HS-5 (cell line): ENCODE results near the gene VSX1.

Experiments used
- DNase-seq: peaks from one replicate; pipeline ENCODE4 v3.0.0-alpha.2; 2012; ENCODE audit warnings: low read depth

VSX1 gene

DNA sequence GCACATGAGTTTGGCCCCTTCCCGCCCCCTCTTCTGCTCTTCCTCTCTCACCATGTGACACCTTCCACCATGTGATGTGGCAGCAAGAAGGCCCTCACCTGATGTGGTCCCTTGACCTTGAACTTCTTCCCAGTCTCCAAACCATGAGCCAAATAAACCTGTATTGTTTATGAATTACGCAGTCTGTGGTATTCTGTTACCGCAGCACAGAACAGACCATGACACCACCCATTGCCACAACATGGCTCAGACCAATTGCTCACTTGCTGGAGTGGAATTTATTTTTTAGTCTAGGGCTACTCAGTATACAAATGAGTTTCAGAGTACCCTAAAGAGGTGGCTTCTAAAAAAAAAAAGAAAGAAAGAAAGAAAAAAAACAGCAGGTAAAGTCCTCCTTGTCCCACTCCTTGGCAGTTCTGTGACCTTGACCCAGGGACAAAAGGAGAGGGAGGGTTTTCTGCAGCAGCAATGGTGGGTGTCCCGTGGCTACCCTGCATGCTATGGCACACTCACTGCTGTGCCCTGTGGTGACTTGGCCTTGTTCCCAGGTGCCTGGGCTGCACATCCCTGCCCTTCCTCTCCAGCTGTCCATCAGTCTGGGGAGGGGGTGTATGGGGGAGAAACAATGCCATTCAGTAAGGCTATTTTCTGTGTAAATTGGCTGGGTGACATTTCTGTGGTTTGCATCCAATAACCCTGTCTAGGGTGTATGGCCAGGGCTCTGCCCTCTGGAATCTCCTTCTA is 5.4 kb upstream of the VSX1 start:
- DNase-seq, result no peak

DNA sequence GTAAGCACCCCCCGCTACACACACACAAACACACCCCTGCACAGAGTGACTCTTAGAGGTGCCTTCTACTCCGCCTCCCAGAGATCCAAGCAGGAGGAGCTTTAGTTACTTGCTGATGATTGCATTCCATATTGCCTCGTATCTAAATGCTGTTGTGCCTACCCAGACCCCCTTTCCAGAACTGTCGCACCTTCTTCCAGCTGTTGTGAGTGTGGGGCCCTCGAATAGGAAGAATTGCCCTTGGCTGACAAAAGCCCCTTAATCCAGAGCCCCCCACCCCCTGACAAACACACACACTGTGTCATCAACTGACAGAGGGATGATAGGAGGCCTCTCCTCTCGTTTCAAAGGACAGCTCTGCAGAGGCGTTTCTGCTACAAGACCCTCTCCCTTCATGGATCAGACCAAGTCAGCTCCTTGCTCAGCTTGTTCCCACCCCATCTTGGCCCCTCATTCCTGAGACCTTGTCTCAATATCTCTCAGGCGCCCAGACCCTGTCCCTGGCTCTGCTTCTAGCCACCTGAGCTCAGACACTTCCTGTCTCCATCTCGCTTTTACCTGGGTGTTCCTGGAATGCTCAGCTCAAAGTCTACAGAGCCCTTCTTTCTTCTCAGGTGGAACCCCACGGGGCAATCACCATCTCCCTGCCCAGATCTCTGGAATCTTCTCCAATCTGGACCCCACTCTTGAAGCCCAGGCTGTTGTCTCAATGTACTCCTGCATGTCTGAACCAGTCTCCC is 4.0 kb upstream of the VSX1 start:
- DNase-seq, result no peak

DNA sequence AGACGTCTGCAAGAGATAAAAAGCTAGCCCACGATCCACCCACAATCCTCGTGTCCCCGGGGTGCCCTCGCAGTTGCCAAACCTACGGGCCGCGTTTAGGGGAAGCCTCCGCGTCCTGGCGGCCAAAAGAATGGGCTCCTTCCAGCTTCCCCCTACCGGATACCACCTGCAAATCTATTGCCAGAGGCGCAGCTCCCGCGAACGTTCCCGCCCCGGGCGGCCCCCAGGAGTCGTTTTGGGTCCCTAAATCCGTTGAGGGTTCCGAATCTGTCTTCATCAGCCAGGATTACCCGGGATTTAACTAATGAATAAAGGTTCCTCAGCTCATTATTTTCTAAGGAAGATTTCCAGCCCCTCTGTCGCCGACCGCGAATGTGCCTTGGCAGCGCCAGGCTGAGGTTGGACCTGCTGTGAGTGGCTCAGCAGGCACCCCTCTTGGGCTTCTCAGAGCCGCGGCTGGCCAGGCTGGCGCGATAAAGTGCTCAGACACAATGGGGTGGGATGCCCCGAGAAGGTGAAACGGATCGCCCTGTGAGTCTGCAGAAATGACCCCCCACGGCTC is 2.8 kb upstream of the VSX1 start:
- DNase-seq, result no peak

DNA sequence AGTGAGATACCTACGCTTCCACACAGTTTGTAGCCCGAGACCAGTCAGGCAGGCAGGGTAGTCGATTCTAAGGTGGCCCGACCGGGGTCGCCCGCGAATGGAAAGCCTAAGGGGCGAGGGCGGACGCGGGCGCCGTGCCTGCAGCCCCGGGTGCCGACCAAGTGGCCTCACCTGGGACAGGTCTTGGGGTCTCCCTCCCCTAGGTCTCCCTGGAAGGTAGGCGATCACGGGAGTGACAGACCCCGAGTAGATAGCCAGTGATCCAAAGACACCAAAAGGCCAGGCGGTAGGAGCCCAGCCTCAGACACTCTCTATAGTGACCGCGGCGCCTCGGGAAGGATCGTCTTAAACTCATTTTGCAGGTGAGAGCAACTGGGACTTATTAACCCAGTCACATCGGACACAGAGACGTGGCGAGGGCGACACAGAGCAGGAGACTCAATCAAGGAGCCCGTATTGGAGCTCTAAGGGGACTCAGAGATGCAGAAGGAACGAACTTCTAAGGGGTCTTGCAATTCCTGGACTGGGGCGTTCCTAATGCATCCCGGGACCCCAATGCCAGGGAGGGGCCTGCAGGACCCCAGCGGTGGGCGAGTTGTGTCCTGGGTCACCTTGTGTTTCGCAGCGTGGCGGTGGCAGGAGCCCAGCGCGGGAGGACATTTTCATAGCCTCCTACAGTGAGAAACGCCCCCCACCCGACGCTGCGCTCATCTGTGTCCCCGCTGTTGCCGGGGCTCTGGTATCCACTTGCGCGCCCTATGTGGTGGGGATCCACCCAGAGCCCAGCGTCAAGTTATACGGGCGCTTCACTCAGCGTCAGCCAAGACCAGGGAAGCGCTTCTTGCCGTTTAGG is 2.1 kb upstream of the VSX1 start:
- DNase-seq, result no peak

DNA sequence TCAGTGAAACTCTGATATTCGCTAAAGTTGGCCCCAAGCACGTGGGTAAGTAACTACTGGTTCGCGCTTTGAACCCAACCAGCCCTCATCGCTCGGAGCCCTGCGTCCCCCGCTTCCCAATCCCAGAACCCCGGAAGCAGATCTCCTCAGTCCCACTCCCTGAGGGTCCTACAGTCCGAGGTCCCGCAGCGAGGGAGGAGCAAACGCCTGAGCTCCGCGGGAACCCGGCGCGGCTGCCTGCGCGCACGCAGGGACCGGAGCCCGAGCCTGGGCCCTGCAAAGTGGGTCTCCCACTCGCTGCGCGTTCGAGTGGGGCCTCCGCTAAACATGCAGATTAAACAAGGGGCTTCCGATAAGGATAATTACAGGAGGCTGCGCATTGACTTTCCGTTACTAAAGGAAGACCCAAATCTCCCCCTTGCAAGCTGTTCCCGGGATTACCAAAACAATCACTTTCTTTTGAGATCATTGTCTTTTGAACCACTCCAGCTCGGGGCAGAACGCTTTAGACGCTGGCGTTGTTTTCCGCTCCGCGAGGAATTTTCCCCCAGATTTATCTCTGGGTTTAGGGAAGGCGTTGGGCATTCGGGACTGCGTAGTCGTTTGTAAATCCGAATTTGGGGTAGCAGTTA is 1.3 kb upstream of the VSX1 start:
- no peak for DNase-seq

DNA sequence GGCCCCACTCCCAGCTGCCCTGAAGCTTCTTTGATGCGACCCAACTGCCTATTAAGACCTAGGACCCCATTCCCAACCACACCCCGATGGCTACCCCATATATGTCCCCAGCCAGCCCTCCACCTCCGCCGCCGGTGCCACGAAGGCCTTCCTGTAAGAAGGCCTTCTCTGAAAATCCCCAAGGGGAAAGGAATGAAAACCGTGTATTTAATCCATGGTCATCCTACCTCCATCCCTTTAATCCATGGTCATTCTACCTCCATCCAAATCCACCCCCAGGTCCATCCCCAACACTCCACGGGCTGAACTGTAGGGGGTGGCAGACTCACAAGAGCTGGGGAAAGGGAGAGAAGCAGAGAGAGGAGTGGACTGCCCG is 545 bp upstream of the VSX1 start:
- DNase-seq, result no peak

DNA sequence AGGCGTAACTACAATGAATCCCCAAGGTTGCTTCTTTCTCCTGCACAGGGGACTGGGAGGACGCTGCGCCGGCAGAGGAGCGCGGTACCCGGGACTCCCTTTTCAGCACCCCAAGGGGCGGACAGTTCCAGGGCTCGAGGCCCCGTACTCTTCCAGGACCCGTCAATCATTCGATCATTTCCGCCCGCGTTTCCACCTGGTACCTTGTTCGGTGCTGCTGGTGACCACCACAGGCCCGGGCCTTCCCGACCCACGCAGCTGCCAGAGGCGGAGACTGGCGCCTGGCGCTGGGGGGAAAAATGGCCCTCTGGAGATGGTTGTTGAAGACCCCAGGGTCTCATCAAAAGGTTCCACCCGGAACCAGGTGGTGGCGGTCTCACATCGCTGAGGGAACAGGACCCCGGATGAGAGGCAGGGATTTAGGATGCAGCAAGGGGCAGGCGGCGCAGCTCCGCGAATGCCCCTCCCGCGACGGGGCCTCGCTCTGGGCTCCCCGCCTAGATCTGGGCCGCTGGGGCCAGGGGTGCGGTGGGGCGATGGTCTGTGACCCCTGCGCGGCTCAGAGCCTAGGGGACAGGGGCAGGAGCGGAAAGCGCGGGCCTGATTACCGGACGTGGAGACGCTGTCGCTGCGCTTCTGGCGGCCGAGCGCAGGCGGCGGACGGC is 744 bp downstream of the VSX1 start:
- no peak for DNase-seq

DNA sequence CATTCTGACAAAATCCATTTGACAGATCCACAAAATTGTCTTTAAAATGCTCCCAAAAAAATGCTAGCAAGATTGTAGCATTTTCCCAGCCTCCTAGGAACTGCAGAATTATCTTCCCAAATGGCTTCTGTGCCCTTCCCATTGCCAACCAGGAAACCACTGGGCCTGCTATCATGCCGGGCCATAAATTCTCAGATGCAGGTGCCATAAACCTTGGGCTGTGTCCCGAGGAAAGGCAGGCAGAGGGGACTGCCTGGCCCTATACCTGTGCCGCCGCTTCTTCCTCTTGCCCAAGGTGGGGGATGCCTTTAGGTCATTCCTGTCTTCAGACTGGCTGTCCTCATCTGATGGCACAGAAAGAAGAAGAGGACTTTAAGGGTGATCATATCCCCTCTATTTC is 2.8 kb downstream of the VSX1 start:
- DNase-seq, result no peak

DNA sequence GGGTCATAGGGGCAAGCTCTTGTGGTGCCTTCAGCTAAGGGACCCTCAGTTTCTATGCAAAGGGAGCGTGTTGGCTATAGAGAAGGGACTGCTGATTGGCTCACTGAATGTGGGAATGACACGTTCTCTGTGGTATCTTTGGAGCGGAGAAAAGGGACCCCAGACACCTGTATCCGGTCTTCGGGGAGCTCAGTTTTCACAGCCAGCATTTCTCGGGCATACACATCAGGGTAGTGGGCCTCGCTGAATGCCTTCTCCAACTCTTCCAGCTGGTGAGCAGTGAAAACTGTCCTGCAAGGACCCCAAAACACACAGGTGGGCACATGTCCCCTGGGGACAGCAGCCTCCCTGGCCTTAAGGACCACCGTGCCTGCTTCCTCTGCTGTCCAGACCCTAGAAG is 3.3 kb downstream of the VSX1 start:
- DNase-seq, result no peak

DNA sequence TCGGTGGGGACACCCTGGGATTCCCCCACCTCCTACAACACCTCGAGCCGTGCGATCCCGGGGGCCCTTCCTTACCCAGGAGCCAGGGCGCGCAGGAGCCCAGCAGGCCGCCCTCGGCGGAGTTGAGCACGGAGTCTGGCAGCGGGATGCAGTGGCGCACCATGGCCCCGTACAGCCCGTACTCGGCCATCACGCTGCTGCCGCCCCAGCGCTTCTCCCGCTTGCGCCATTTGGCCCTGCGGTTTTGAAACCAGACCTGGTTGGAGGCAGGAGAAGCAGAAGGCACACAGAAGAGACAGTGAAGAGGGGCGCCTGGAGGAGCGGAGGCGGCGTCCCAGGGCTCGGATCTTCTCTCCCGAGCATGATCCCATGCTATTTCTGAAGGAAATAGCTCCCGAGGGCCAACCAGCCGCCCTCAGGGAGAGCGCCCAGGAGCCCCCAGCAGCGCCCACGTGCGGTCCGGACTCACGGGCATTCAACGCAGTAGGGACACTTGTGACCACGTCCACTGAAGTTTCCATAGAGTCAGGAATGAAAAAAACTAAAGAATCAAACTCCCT is 4.3 kb downstream of the VSX1 start:
- DNase-seq, result no peak

DNA sequence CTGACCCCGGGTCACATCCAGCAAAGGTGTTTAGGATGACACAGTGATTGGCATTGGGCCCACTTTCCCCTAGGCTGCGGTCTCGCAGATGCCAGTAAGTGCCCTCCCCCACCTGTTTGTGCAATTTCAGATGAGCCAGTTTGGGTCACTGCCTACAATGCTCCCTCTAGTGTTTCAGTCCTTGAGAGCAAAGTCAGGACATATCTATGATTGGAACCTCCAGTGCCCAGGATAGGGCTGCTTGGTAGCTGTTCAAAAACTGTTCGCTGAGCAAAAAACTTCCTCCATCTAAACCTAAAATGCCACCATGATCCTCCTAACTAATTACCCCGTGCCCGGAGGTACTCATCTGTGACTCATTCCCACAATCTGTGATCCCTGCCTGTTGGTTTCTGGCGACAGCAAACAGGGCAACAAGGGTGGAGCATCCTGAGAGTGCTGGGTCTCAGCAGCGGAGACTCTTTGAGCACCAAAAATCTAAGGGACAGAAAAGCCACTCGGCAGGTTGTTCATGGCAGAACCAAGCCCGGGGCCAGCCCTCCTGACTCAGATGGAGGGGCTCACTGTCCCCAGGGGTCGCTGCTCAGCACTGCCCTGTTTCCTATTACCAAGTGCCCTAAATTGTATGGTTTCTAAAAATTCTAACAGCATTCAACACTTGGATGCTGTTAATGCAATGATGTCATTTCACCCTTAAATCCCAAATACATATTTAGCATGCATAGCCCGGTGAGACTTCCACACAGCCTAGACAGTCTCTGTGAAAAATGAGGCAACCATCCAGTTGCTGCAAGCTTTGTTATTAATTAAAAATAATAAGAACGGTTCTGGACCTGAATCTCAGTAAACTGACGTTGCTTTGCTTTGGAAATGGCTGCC is 5.0 kb downstream of the VSX1 start:
- no peak for DNase-seq

DNA sequence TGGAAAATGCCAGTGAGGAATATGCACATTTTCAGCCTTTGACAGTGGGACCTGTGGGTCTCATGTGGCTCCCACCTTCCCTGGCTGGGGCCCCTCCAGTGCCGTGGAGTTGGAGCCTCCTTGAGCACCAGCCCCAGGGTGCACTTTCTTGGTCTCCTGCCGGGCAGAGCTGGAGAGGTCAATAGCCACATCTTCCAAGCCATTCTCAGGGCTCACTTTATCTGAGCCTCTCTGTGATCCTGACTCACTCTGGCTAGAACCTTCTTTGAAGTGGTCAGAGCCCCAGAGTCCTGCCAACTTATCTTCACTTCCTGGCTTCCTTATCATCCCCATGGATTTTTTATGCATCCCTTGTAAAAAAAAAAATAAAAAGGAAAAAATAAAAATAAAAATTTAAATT is 5.7 kb downstream of the VSX1 start:
- no peak for DNase-seq

DNA sequence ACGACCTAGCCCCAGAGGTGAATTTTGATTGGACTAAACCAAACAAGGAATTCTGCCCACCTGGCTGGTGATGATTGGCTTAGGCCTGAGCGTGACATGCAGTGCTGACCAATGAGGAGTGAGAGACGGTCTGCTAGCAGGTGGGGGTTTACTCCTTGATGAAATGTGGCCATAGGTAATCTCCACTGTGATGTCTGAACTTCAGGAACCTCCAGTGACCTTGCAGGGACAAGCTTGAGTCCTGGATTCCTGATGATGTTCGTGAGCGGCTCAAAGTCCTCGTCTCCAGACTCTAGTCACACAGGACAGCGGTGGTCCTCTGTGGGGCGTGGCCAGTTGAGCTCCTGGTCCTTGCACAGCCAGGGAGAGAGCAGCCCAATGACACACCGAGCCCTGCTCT is 8.4 kb downstream of the VSX1 start:
- DNase-seq, result no peak

DNA sequence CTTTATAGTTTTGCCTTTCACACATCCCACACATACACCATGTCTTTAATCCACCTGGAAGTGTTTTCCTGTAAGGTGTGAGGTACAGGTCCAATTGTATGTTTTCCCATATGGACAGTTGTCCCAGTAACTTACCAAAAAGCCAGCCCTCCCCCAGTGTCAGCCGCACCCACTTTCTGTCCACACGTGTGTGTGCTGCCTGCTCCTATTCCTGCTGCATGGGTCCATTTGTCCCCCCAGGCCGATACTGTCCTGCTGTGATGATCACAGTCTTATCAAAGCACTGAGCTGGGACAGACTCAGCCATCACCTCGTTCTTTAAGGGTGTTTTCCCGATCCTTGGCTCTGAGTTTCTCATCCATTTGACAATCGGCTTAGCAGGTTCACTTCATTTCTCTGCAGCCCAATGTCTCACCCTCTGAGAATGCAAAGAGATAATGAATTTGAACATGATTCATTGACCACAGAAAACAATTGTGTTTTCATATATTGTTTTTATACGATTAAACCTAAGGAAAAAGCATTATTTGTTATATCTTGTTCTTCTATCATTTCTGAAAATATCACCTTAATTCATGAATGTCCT is 9.6 kb downstream of the VSX1 start:
- DNase-seq, result no peak

DNA sequence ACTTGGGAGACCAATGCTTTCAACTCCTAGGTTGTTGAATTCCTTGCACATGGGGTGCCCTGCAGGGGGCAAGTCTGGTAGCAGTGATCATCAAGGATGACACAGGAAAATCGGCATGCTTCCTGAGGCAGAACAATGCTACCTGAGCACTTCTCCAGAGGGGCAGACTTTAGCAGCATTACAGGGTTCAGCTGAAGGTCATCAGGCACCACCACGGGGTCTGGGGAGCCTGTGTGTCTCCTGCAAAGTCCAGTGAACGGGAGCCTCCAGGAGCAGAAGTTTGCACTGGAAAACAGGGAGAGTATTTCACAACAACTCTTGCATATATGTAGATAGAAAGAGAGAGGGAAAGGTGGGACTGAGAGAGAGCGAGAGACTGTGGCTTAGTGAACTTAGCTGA is 10.2 kb downstream of the VSX1 start:
- DNase-seq, result no peak

DNA sequence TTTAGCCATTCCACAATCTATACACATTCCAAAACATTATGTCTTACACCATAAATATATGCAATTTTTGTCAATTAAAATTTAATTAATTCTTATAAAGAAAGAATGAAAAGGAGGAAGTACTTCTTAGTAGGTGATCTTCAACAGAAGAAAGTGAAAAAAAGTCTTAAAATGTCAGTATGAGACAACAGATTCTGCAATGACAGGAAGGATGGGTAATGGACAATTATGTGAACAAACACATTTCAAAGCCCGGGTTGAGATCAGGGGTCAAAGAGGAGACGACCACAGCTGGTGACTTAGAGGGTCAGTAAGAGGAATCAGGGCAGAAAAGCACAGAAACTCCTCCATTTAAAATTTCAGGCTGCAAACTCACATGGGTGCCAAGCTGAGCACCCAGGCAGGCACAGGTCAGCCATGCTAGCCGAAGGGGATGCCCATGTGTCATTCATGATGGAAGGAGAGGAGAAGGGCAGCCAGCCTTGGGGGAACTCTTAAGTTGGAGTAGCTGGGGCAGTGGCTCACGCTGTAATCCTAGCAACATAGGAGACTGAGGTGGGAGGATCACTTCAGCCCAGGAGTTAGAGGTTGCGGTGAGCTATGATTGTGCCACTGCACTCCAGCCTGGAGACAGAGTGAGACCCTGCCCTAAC is 11.0 kb downstream of the VSX1 start:
- DNase-seq, result no peak

DNA sequence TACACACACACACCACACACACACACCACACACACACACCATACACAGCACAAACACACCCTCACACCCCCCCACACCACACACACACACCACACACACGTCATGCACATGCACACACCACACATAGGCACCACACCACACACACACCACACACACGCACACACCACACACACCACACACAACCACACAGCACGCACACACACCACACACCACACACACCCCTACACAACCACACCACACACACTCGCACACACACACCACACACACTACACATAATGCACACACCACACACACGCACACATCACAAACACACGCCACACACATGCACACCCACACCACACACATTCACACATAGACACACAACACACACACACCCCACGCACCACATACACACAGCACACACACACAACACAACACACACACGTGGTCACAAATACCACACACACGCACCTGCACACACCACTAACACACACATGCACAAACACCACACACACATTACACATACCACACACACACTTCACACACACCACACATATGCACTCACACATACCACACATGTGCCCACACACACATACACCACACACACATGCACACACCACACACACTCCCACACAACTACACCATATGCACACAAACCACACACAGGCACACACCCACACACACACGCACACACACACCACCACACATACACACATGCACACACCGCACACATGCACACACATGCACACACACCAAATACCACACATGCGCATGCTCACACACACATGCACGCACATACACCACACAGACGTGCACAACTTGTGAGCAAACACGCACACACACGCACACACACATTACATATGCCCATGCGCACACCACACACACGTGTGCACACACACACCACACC is 14.6 kb downstream of the VSX1 start:
- no peak for DNase-seq

DNA sequence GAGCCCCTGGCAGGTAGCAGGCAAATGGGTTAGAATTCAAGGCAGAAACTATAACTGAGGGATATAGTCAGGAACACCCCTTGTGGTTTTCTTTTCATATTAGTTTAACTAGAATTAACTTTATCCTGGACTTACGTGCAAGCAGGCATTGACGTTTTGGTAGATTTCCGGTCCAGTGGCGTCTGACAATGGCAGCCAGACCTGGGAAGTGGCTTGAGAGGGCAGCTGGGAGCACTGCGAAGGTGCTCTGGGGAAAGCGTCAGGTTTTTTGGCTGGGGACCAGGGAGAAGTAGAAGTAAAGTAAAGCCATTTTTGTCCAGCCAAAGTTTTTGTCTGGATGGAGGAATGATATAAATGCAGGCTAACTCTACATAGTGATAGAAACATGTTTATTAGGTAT is 15.6 kb downstream of the VSX1 start:
- DNase-seq, result no peak
